Fibroblast of skin of left quadriceps (primary cell): ENCODE data around the gene SYNE1.

ENCODE experiments used
- DNase-seq, 2 experiments: peaks; one replicate each; pipeline ENCODE4 v3.0.0-alpha.2; 2013; ENCODE audit warnings: low read depth in 2 of 2

The SYNE1 gene

DNA sequence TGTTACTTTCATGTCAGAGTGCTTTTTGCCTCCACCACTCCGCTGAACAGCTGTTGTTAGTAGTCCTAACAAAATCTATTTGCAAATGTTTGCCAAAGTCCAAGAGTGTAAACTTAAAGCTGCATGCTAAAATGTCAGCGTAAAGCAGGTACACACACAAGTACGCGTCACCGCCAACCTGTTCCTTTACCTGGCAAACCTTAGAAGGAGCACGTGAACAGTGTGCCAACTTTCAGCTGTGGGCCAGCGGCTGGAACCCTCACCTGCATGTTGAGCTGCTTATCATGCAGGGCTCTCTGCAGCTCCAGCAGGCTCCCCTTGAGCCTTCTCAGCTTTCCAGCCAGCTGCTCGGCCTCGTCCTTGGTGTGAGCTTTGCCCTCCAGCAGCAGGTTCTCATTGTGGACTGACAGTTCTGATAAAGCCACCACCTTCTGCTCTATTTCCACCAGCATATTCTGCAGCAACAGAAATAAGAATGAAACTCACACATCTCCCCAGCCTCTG, 359.3 kb downstream of the SYNE1 start:
- DNase-seq, result no peak

- DNase-seq, result no peak
Observed at GRCh38 chr6:152273638-152274037, 363.5 kb downstream of the SYNE1 start.

DNA sequence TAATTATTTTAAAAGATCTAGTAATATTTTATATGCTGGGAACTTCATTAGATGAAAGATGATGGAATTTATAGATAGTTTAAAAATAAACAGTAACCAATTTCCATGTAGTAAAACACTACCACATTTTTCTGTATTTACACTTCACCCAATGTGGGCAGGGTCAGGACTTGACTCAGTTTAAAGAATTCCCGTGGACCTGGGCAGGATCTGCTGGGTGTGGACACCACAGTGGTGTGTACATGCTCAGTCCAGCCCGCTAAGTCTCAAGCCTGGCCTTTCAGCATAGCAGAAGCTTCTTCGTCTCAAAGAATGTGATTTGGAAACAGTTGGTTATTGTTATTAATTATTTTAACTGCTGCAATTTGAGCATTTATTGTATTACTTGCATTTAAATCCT, 364.2 kb downstream of the SYNE1 start:
- no peak for DNase-seq

DNA sequence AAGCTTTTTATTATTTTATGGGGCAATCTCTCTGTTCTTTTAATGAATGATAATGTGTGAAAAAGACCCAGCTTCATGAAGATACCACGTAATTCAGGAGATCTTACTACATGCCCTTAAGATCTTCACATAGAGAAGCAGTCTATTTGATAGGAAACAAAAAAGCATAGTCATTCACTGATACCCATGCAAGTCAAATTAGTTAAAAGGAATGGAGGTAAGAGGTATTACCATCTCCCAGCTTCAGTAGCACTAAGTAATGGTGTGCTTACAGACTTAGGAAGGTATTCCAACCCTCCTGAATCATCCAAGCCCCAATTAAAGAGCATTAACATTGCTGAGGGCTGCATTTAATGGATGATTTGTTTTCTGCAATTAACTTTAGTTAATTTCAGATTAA, 364.7 kb downstream of the SYNE1 start:
- DNase-seq, result no peak

DNA sequence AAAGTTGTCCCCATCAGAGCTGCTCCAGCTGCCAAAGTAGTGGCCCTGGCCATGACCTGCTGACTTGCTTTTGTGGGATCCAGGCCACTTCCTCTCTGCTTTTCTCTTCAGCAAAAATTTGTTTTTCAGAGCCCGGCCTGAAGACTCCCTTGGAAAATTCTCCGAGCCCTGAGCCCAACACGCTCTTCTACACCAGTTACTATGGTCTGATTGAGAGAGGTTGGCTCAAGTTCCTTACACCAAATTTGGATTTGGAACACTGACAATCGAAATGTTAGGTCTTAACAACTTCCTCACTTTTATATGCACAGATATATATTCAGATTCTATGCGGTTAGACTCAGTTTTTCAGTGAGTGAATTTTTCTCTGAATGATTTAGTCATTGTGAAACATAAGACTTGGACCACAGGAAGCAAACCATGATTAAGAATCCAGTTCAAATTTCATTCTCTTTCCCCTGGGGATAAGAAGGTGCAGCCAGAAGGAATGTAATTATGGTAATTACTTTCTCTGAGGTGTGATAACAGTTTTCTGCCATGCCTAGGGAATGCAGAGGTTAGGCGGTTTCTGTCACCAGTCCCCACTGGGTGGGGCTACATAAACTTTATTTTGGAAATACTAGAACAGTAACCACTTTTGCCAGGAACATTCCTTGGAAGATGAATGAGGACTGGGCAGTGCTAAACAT, 365.2 kb downstream of the SYNE1 start:
- peak; percentile 41 to 48 for DNase-seq

DNA sequence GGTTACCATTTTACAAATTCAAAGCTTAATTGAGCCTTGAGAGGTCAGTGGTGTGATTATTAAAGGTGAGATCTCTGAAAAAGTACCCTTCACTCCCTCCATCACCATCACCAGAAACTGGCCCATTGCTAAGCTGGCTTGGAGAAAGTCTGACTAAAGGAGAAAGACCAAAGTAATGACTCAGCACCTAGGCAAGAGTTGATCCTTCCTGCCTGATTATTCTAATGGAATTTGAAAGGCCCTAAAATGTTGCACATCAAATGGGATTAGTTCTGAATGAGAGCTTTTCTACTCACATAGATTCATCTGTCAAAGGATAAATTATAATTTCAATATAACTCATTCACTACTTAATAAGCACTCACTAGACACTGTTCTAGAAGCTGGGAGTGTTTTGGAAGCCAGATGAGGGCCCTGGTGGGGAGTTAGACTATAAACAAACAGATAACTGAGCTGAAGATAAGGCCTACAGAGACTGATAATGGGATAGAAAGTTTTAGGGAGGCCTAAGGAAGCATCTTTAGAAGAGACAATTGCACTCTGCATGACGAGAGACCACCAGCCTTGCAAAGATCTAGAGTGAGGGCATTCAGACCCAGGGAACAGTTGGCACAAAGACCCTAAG, 366.7 kb downstream of the SYNE1 start:
- peak in 1 of 2 experiments; percentile 18 for DNase-seq

GRCh38 chr6:152268846-152269442, 368.2 kb downstream of the SYNE1 start:
- DNase-seq, result no peak

GRCh38 chr6:152267967-152268845, 369.0 kb downstream of the SYNE1 start:
- DNase-seq, result no peak

DNA sequence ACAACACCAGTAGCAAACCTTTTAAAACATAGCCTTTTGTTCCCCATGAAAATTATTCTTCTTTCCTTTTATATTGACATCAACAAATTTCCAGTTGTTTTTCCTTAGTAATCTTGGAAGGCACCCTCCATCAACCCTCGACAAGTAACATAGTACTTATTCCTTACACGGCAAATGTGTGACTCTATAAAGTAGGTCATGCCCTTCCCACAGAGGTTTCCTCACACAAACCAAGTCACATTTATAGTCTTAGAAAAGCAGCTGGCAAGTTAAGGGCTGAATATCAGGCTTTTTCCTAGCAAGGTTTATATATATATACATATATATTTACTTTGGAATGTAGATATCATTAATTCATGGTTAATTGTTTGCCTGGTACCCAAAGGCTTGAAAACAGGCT, 371.5 kb downstream of the SYNE1 start:
- no peak for DNase-seq

- DNase-seq, result no peak
Observed at GRCh38 chr6:152263582-152263981, 373.6 kb downstream of the SYNE1 start.

GRCh38 chr6:152261179-152261578, 376.0 kb downstream of the SYNE1 start:
- no peak for DNase-seq

DNA sequence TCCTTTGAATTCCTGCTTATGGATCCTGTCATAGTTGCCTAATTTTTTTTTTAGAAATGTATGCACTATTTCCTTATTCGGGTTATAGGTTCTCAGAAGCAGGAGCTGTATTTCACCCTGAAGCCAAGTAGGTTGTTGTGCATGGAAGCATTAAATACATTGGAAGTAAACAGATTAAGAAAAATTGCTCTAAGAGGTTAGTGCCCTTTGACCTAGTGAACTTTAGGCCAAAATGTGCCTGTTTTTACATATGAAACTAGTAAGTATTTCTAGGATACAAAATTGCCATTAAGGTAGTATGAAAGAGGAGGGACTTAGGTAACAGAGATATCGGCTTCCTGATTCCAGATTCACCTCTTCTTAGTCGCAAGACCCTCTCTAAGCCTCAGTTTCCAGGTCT, 377.9 kb downstream of the SYNE1 start:
- no peak for DNase-seq

DNA sequence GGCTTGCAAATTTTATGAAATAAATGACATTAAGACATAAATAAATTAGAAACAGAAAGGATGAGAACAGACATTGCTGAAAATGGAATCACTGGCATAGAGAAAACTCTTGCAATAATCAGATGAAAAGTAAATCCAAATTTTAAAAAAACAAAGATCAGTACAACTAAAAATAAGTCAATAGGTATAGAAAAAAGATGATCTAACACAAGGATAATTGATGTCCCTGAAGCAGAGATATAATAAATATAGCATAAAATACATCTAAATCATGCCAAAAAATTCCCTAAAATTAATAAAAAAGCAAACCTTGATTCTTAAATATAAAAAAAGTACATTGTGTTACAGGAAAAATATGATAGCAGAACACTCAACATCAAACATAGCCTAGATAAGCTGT, 379.6 kb downstream of the SYNE1 start:
- no peak for DNase-seq

DNA sequence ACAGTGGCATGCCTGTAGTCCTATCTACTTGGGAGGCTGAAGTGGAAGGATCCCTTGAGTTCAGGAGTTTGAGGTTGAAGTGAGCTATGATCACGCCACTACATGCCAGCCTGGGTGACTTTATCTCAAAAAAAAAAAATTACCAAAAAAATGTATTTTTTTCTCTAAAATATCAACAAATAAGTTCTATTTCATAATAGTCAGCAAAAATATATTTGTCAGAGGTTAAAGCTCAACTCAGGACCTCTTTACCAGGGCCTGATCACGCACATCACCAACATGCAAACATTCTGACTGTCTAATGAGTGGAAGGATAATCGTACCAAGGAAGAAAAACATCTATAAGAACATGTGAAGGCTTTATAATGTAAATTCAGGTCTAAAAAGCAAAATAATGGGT, 387.0 kb downstream of the SYNE1 start:
- DNase-seq, result no peak

GRCh38 chr6:152248980-152249379, 388.2 kb downstream of the SYNE1 start:
- DNase-seq, result no peak

DNA sequence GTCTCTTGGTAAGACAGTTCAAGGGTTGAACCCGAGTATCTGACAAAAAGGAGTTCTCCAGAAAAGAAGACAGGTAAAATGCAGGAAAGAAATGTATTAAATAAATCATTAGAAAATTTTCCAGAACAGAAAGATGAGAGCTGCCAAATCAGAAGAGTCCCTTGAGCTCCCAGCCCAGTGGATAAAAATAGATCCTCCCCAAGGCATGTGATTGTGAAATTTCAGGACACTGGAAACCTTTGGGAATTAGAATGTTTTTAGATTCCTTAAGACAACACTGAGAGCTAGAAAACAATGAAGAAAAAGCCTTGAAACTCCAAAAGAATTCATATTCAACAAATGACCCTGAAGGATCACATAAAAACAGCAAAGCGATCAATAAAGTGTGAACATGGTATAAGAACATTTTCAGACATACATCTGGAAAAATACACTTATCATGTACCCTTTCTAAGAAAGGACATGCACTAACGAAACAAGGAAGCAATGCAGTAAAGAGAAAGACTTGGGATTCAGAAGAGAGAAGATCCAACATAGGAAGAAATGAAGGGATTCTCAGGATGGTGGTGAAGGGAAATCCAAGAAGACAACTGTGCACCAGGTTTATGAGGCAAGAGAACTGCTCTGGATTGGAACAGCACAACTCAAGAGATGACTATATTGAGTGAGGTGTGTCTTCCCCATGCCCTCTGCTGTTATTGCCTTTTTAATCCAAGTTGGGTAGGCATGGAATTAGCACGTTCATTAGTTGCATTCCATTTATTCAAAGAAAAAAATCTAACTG, 390.4 kb downstream of the SYNE1 start:
- DNase-seq, result no peak

GRCh38 chr6:152244998-152245630, 392.0 kb downstream of the SYNE1 start:
- no peak for DNase-seq

- no peak for DNase-seq
Observed at GRCh38 chr6:152241013-152241766, 396.0 kb downstream of the SYNE1 start.

- DNase-seq, result no peak
Observed at GRCh38 chr6:152240436-152240835, 396.7 kb downstream of the SYNE1 start.
